ENCODE data around the gene BMPER.
A peak's percentile ranks its signal among the peaks of the same experiment; 100 is the strongest.

The BMPER gene

GRCh38 chr7:33903791-33904680 lies 1.3 kb upstream of the BMPER start (continued):
- TF ChIP-seq, protein P1, sequence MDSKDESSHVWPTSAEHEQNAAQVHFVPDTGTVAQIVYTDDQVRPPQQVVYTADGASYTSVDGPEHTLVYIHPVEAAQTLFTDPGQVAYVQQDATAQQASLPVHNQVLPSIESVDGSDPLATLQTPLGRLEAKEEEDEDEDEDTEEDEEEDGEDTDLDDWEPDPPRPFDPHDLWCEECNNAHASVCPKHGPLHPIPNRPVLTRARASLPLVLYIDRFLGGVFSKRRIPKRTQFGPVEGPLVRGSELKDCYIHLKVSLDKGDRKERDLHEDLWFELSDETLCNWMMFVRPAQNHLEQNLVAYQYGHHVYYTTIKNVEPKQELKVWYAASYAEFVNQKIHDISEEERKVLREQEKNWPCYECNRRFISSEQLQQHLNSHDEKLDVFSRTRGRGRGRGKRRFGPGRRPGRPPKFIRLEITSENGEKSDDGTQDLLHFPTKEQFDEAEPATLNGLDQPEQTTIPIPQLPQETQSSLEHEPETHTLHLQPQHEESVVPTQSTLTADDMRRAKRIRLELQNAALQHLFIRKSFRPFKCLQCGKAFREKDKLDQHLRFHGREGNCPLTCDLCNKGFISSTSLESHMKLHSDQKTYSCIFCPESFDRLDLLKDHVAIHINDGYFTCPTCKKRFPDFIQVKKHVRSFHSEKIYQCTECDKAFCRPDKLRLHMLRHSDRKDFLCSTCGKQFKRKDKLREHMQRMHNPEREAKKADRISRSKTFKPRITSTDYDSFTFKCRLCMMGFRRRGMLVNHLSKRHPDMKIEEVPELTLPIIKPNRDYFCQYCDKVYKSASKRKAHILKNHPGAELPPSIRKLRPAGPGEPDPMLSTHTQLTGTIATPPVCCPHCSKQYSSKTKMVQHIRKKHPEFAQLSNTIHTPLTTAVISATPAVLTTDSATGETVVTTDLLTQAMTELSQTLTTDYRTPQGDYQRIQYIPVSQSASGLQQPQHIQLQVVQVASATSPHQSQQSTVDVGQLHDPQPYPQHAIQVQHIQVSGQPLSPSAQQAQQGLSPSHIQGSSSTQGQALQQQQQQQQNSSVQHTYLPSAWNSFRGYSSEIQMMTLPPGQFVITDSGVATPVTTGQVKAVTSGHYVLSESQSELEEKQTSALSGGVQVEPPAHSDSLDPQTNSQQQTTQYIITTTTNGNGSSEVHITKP (tag by site-specific recombination; IDR thresholded peaks at IDR 0.05) = peak; percentile 47; the same call in 1 of the 2 replicates
- TF ChIP-seq, protein P2, sequence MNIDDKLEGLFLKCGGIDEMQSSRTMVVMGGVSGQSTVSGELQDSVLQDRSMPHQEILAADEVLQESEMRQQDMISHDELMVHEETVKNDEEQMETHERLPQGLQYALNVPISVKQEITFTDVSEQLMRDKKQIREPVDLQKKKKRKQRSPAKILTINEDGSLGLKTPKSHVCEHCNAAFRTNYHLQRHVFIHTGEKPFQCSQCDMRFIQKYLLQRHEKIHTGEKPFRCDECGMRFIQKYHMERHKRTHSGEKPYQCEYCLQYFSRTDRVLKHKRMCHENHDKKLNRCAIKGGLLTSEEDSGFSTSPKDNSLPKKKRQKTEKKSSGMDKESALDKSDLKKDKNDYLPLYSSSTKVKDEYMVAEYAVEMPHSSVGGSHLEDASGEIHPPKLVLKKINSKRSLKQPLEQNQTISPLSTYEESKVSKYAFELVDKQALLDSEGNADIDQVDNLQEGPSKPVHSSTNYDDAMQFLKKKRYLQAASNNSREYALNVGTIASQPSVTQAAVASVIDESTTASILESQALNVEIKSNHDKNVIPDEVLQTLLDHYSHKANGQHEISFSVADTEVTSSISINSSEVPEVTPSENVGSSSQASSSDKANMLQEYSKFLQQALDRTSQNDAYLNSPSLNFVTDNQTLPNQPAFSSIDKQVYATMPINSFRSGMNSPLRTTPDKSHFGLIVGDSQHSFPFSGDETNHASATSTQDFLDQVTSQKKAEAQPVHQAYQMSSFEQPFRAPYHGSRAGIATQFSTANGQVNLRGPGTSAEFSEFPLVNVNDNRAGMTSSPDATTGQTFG (tag by site-specific recombination; IDR thresholded peaks at IDR 0.05; ENCODE audit: borderline replicate concordance) = no peak
- no peak for TF ChIP-seq ZFP69B (tag by site-specific recombination; IDR thresholded peaks at IDR 0.05)
- TF ChIP-seq ZNF768 (tag by site-specific recombination; IDR thresholded peaks at IDR 0.05) = no peak
- peak; percentile 98 for TF ChIP-seq ZBTB17 (tag by site-specific recombination; IDR thresholded peaks at IDR 0.05)
- TF ChIP-seq ZNF248 (tag by site-specific recombination; IDR thresholded peaks at IDR 0.05) = no peak
- peak; percentile 27; the same call in 1 of the 2 replicates for TF ChIP-seq SP2 (tag by site-specific recombination; IDR thresholded peaks at IDR 0.05)
- no peak for TF ChIP-seq ZNF221 (tag by site-specific recombination; IDR thresholded peaks at IDR 0.05; ENCODE audit: borderline replicate concordance)
- TF ChIP-seq ZBTB44 (tag by site-specific recombination; IDR thresholded peaks at IDR 0.05) = no peak
- TF ChIP-seq ZNF660 (tag by site-specific recombination; IDR thresholded peaks at IDR 0.05) = no peak
- peak; percentile 62 for TF ChIP-seq ZNF335 (tag by site-specific recombination; conservative IDR thresholded peaks at IDR 0.05)
- TF ChIP-seq EGR2 (tag by site-specific recombination; IDR thresholded peaks at IDR 0.05; ENCODE audit: low read depth) = no peak
- TF ChIP-seq ZNF473 (tag by site-specific recombination; IDR thresholded peaks at IDR 0.05) = no peak
- TF ChIP-seq ZBTB8A (tag by site-specific recombination; IDR thresholded peaks at IDR 0.05) = peak; percentile 62; the same call in 1 of the 2 replicates
- no peak for TF ChIP-seq ZNF544 (tag by site-specific recombination; IDR thresholded peaks at IDR 0.05)
- TF ChIP-seq ZNF24 (tag by site-specific recombination; IDR thresholded peaks at IDR 0.05) = peak; percentile 77

DNA sequence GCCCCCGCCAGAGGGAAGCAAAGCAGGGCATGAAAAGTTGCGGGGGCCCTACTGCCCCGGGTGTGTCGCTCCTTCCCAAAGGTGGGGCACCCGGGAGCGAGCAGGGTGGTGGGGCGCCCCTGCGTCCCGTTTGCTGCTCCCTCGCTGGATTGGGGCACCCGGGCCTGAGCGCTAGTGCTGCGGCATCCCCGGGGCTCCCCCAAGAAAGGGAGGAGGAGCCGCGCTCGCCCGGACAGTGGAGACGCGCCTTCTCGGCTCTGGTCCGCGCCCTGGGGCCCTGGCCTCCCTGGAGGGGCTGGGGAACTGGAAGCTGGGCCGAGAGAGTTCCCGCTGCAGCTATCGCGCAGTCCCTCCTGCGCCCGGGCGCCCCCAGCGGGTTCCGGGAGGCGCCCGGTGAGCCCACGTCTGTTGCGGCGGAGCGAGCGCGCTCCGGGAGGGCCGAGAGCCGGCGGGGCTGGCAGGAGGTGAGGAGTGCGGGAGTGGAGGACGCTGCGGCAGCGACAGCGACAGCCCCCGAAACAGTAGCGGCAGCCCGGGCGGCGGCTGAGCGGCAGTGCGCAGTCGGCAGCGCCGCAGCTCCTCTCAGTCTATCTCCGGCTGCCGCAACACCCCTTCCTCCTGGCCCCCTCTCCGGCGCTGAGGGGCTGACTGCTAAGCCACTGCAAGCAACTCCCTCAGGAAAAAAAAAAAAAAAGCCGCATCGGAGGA lies 504 bp upstream of the BMPER start:
- Histone ChIP-seq H3K9me3 (ENCODE audit: control insufficient read depth, insufficient read depth, low read depth, low read length) (no peaks in the 10 kb centered on the region), H3K4me3 (ENCODE audit: low read depth, low read length) (peak overlapping the region; percentile 60), H3K27ac (ENCODE audit: extremely low read depth, low read depth, low read length) (peak overlapping the region; percentile 88), H3K4me1 (ENCODE audit: control insufficient read depth, insufficient read depth, low read length) (peaks cover 10% of the 10 kb centered on the region; the same call in 1 of the 2 replicates), H3K36me3 (ENCODE audit: control insufficient read depth in 2 of 2, insufficient read depth in 1 of 2, low read length in 2 of 2) (no peaks in the 10 kb centered on the region)
- ChIA-PET POLR2A (interaction anchor here (0.6 to 1.4 kb wide), 5 partner anchors 17 to 218 kb away, joined by 3 to 6 read pairs (median 4); no protein-coding TSS in a partner anchor), CTCF (interaction anchor here (0.7 to 2.1 kb wide), 11 partner anchors 10 to 719 kb away, joined by 3 to 9 read pairs (median 4); no protein-coding TSS in a partner anchor)
- TF ChIP-seq ZNF335 (tag by site-specific recombination; conservative IDR thresholded peaks at IDR 0.05) (peak; percentile 5; the same call in 1 of the 2 replicates), ZBTB10 (tag by site-specific recombination; IDR thresholded peaks at IDR 0.05) (peak; percentile 27; the same call in 1 of the 2 replicates), PBX3 (CRISPR knock-in tag; IDR thresholded peaks at IDR 0.05) (peak; percentile 45; the same call in 1 of the 2 replicates)
